K562 (cell line): ENCODE measurements around the gene SHFL. TPM values are rescaled to one million over a fixed set of nuclear protein-coding genes. Genes with fewer than 3 reads are reported as not detected.
A peak's percentile ranks its signal among the peaks of the same experiment; 100 is the strongest.

Experiments used
- ASH1L ChIP-seq: fragments of 450-650 bp; IDR thresholded peaks from 2 replicates; pipeline ENCODE4 v1.6.1; 2018; ENCODE audit warnings: borderline replicate concordance, mild to moderate bottlenecking, low read depth; ENCODE audit not compliant: partially characterized antibody
- CEBPG ChIP-seq, 3 experiments: fragments of 200-800 bp in 1 of 3; sonication (Bioruptor generic) in 1 of 3; sonication (generic) in 1 of 3; formaldehyde crosslinking in 1 of 3; IDR thresholded peaks in 2 of 3; conservative IDR thresholded peaks in 1 of 3; 2 replicates each; pipeline versions ENCODE4 v1.6.1 to v1.8.0; 2016 to 2022; ENCODE audit warnings: missing compliant biosample characterization in 2 of 3, missing genetic modification characterization in 2 of 3, mild to moderate bottlenecking in 1 of 3, missing genetic modification reagents in 1 of 3
- KDM1A ChIP-seq, 2 experiments: fragments of 450-650 bp; IDR thresholded peaks; 2 replicates each; pipeline ENCODE4 v1.6.1; 2016; ENCODE audit warnings: mild to moderate bottlenecking in 2 of 2
- KLF10 ChIP-seq: fragments of 250-450 bp; sonication (Bioruptor Pico); IDR thresholded peaks from 2 replicates; pipeline ENCODE4 v1.6.1; 2021; ENCODE audit warnings: matching md5 sums
- MBD2 ChIP-seq: sonication (generic); IDR thresholded peaks from 2 replicates; pipeline ENCODE4 v1.6.1; 2016; ENCODE audit warnings: low read depth, borderline replicate concordance
- MYNN ChIP-seq, 2 experiments: sonication (generic); formaldehyde crosslinking in 1 of 2; IDR thresholded peaks; 2 replicates each; pipeline versions ENCODE4 v1.5.0 to v1.6.1; 2016 to 2020; ENCODE audit warnings: antibody characterized with exemption in 1 of 2, missing genetic modification reagents in 1 of 2
- NR1H2 ChIP-seq: sonication (generic); formaldehyde crosslinking; IDR thresholded peaks from 2 replicates; pipeline ENCODE4 v1.4.0; 2020; ENCODE audit warnings: mild to moderate bottlenecking, missing genetic modification reagents
- RHOXF2B ChIP-seq: fragments of 250-450 bp; sonication (Bioruptor Pico); conservative IDR thresholded peaks from 2 replicates; pipeline ENCODE4 v1.5.1; 2021
- SMAD2 ChIP-seq: fragments of 150-350 bp; IDR thresholded peaks from 2 replicates; pipeline ENCODE4 v1.6.1; 2014; ENCODE audit warnings: low read depth, mild to moderate bottlenecking, low read length
- SOX6 ChIP-seq: fragments of 450-650 bp; IDR thresholded peaks from 2 replicates; pipeline ENCODE4 v1.6.1; 2014; ENCODE audit warnings: mild to moderate bottlenecking
- XRCC4 ChIP-seq: IDR thresholded peaks from one replicate; pipeline ENCODE4 v1.6.1; 2011; ENCODE audit not compliant: insufficient read depth, insufficient read length; ENCODE audit errors: extremely low read depth
- ZFP36 ChIP-seq: fragments of 150-350 bp; IDR thresholded peaks from 2 replicates; pipeline ENCODE4 v1.6.1; 2018; ENCODE audit warnings: low read length, low read depth; ENCODE audit not compliant: partially characterized antibody
- ZKSCAN3 ChIP-seq: fragments of 250-450 bp; sonication (Bioruptor Pico); IDR thresholded peaks from 2 replicates; pipeline ENCODE4 v1.4.0; 2020
- ZNF3 ChIP-seq: fragments of 250-450 bp; sonication (Bioruptor Pico); IDR thresholded peaks from 2 replicates; pipeline ENCODE4 v1.5.0; 2021; ENCODE audit warnings: mild to moderate bottlenecking, moderate library complexity
- ZNF668 ChIP-seq: fragments of 250-450 bp; sonication (Bioruptor Pico); IDR thresholded peaks from 2 replicates; pipeline ENCODE4 v1.8.0; 2022; ENCODE audit warnings: mild to moderate bottlenecking, inconsistent platforms
- polyA plus RNA-seq, 8 experiments: library from polyadenylated mRNA; depleted of rRNA in 4 of 8; stranded (reverse) in 5 of 8; unstranded in 3 of 8; fragments of >200 nt; fragmentation: Nextera tagmentation in 2 of 8; fragmentation: Illumina TruSeq in 1 of 8; extraction: Ambion mirVana in 2 of 8; extraction: Trizol in 1 of 8; gene quantifications; 2 replicates each; pipeline versions ENCODE4 v1.2.1 to v1.2.3, GENCODE V29; 2011 to 2014; ENCODE audit warnings: inconsistent platforms in 1 of 8, missing spikeins in 1 of 8
- total RNA-seq, 7 experiments: library from RNA; depleted of rRNA in 6 of 7; stranded (reverse); fragments of >200 nt in 6 of 7; fragmentation: Illumina TruSeq in 2 of 7; extraction: Trizol in 2 of 7; gene quantifications; 2 replicates each; pipeline versions ENCODE4 v1.2.1 to v1.2.3, GENCODE V29; 2011 to 2021; ENCODE audit warnings: low replicate concordance in 1 of 7
- TF ChIP-seq, protein P1 (sequence below): sonication (generic); formaldehyde crosslinking; IDR thresholded peaks from 2 replicates; pipeline ENCODE4 v1.8.1; 2023; ENCODE audit warnings: mild to moderate bottlenecking, missing genetic modification reagents
- TF ChIP-seq, protein P2 (sequence below): fragments of 450-650 bp; IDR thresholded peaks from 2 replicates; pipeline ENCODE4 v1.6.1; 2016; ENCODE audit warnings: low read depth

SHFL gene
- total and polyA plus RNA-seq, 9 of the 15 experiments (the other 6 are each of a cell fraction or from before 2014, with no cell fraction given) = 1.5 to 25.7 (median 13.0) TPM

DNA sequence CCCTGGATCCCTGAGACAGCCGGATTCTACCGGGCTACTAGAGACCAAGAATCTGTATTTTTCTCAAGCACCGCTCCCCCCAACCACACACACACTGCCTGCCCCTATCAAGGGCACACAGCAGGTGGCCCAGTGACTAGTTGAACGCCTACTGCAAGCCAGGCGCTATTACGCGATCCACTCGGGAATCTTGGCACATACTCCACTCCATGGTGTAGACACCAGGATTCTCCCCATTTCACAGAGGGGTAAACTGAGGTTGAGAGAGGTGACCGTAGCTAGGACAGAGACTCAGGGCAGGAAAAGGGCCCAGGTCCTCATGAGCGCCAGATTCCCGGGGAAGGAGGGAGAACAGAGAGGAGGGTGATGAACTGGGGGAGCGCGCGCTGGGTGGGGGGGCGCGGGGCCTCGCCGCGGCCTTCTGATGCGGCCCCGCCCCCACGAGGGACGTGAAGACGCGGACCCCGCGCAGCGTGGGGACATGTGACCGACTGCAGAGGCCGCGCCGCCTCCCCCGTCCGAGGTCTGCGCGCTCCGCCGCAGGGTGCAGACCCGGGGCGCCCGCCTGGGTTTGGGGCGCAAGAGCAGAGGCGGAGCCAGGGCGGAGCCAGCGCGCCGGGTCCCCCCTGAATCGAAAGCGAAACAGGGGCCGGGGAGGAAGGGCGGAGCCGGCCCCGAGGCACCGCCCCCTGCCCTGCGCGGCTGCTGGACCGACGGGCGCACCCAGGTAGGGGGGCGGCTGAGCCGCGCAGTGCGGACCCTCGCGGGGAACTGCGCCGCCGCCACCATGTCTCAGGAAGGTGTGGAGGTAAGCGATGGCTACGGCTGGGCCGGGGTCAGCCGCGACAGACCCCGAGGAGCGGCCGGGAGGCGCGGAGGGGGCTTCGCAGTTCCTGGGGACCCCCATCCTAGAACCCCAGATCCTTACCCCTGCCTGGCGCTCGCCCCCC, at the start of gene SHFL (continued):
- TF ChIP-seq ZNF3 (CRISPR knock-in tag) (no peak), SOX6 (no peak), XRCC4 (no peak), KDM1A (IDR thresholded peaks at IDR 0.05) (peak; percentile 96 to 98), ZKSCAN3 (CRISPR knock-in tag) (no peak), ZFP36 (peak; percentile 4), ASH1L (no peak), RHOXF2B (CRISPR knock-in tag) (no peak), SMAD2 (no peak), ZNF668 (CRISPR knock-in tag) (no peak), MYNN (IDR thresholded peaks at IDR 0.05) (no peak), MYNN (CRISPR knock-in tag; IDR thresholded peaks at IDR 0.05) (no peak), MBD2 (no peak), KLF10 (CRISPR knock-in tag) (no peak), NR1H2 (CRISPR knock-in tag) (no peak), CEBPG (CRISPR knock-in tag; IDR thresholded peaks at IDR 0.05) (no peak), CEBPG (tag; conservative IDR thresholded peaks at IDR 0.05 in 1 of 2, IDR thresholded peaks at IDR 0.05 in 1 of 2) (no peak)
- TF ChIP-seq, protein P1, sequence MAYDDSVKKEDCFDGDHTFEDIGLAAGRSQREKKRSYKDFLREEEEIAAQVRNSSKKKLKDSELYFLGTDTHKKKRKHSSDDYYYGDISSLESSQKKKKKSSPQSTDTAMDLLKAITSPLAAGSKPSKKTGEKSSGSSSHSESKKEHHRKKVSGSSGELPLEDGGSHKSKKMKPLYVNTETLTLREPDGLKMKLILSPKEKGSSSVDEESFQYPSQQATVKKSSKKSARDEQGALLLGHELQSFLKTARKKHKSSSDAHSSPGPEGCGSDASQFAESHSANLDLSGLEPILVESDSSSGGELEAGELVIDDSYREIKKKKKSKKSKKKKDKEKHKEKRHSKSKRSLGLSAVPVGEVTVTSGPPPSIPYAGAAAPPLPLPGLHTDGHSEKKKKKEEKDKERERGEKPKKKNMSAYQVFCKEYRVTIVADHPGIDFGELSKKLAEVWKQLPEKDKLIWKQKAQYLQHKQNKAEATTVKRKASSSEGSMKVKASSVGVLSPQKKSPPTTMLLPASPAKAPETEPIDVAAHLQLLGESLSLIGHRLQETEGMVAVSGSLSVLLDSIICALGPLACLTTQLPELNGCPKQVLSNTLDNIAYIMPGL (CRISPR knock-in tag) = no peak
- TF ChIP-seq, protein P2, sequence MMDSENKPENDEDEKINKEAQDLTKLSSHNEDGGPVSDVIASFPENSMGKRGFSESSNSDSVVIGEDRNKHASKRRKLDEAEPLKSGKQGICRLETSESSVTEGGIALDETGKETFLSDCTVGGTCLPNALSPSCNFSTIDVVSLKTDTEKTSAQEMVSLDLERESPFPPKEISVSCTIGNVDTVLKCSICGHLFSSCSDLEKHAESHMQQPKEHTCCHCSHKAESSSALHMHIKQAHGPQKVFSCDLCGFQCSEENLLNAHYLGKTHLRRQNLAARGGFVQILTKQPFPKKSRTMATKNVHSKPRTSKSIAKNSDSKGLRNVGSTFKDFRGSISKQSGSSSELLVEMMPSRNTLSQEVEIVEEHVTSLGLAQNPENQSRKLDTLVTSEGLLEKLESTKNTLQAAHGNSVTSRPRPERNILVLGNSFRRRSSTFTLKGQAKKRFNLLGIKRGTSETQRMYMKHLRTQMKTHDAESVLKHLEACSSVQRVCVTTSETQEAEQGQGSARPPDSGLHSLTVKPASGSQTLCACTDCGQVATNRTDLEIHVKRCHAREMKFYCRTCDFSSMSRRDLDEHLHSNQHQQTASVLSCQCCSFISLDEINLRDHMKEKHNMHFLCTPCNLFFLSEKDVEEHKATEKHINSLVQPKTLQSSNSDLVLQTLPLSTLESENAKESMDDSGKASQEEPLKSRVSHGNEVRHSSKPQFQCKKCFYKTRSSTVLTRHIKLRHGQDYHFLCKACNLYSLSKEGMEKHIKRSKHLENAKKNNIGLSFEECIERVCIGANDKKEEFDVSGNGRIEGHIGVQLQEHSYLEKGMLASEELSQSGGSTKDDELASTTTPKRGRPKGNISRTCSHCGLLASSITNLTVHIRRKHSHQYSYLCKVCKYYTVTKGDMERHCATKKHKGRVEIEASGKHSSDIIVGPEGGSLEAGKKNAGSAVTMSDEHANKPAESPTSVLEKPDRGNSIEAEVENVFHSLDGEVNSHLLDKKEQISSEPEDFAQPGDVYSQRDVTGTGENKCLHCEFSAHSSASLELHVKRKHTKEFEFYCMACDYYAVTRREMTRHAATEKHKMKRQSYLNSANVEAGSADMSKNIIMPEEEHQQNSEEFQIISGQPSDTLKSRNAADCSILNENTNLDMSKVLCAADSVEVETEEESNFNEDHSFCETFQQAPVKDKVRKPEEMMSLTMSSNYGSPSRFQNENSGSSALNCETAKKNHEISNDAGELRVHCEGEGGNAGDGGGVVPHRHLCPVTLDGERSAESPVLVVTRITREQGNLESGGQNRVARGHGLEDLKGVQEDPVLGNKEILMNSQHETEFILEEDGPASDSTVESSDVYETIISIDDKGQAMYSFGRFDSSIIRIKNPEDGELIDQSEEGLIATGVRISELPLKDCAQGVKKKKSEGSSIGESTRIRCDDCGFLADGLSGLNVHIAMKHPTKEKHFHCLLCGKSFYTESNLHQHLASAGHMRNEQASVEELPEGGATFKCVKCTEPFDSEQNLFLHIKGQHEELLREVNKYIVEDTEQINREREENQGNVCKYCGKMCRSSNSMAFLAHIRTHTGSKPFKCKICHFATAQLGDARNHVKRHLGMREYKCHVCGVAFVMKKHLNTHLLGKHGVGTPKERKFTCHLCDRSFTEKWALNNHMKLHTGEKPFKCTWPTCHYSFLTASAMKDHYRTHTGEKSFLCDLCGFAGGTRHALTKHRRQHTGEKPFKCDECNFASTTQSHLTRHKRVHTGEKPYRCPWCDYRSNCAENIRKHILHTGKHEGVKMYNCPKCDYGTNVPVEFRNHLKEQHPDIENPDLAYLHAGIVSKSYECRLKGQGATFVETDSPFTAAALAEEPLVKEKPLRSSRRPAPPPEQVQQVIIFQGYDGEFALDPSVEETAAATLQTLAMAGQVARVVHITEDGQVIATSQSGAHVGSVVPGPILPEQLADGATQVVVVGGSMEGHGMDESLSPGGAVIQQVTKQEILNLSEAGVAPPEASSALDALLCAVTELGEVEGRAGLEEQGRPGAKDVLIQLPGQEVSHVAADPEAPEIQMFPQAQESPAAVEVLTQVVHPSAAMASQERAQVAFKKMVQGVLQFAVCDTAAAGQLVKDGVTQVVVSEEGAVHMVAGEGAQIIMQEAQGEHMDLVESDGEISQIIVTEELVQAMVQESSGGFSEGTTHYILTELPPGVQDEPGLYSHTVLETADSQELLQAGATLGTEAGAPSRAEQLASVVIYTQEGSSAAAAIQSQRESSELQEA = no peak
